GM23248 (cell line): ENCODE data around the gene PTDSS2. TPM values are rescaled to one million over a fixed set of nuclear protein-coding genes. Genes with fewer than 3 reads are reported as not detected.

ENCODE experiments used
- DNase-seq: peaks from one replicate; pipeline ENCODE4 v3.0.0-alpha.2; 2015
- H2AFZ ChIP-seq: fragments of 200-600 bp; sonication (generic); 2 replicates; pipeline ENCODE4 v1.6.1; 2016; ENCODE audit warnings: antibody characterized with exemption
- H3F3A ChIP-seq: fragments of 200-600 bp; sonication (generic); 2 replicates; pipeline ENCODE4 v1.6.1; 2016; ENCODE audit warnings: mild to moderate bottlenecking, antibody characterized with exemption, mixed run types; ENCODE audit not compliant: insufficient read depth
- H3K27ac ChIP-seq: fragments of 200-600 bp; sonication (generic); 2 replicates; pipeline ENCODE4 v1.5.1; 2016; ENCODE audit warnings: mild to moderate bottlenecking
- H3K27me3 ChIP-seq: fragments of 200-600 bp; sonication (generic); replicated peaks from 2 replicates; pipeline ENCODE4 v1.6.1; 2016; ENCODE audit warnings: mild to moderate bottlenecking; ENCODE audit not compliant: insufficient read depth
- H3K36me3 ChIP-seq: fragments of 200-600 bp; sonication (generic); 2 replicates; pipeline ENCODE4 v1.6.1; 2016; ENCODE audit warnings: low read depth, mild to moderate bottlenecking
- H3K4me1 ChIP-seq: fragments of 200-600 bp; sonication (generic); 2 replicates; pipeline ENCODE4 v1.6.1; 2016; ENCODE audit warnings: mild to moderate bottlenecking; ENCODE audit not compliant: insufficient read depth
- H3K4me2 ChIP-seq: fragments of 200-600 bp; sonication (generic); one replicate; pipeline ENCODE4 v1.6.1; 2016; ENCODE audit warnings: mild to moderate bottlenecking; ENCODE audit not compliant: unreplicated experiment
- H3K4me3 ChIP-seq: fragments of 200-600 bp; sonication (generic); 2 replicates; pipeline ENCODE4 v1.5.1; 2016; ENCODE audit warnings: mild to moderate bottlenecking
- H3K79me2 ChIP-seq: fragments of 200-600 bp; sonication (generic); 2 replicates; pipeline ENCODE4 v1.6.1; 2016; ENCODE audit warnings: mild to moderate bottlenecking; ENCODE audit not compliant: insufficient read depth
- H3K9ac ChIP-seq: fragments of 200-600 bp; sonication (generic); 2 replicates; pipeline ENCODE4 v1.6.1; 2016; ENCODE audit warnings: mild to moderate bottlenecking
- H3K9me2 ChIP-seq: fragments of 200-600 bp; sonication (generic); 2 replicates; pipeline ENCODE4 v1.6.1; 2016; ENCODE audit warnings: mixed run types, mild to moderate bottlenecking, moderate library complexity; ENCODE audit not compliant: insufficient read depth
- H3K9me3 ChIP-seq: fragments of 200-600 bp; sonication (generic); one replicate; pipeline ENCODE4 v1.6.1; 2017; ENCODE audit warnings: low read depth
- H4K20me1 ChIP-seq: fragments of 200-600 bp; sonication (generic); 2 replicates; pipeline ENCODE4 v1.6.0; 2016; ENCODE audit not compliant: insufficient read depth
- EZH2 ChIP-seq: fragments of 200-600 bp; sonication (generic); IDR thresholded peaks from 2 replicates; pipeline ENCODE4 v1.6.1; 2018; ENCODE audit warnings: antibody characterized with exemption, mild to moderate bottlenecking; ENCODE audit not compliant: insufficient read depth, poor library complexity, severe bottlenecking
- EZH2phosphoT487 ChIP-seq: fragments of 200-600 bp; sonication (generic); IDR thresholded peaks from 2 replicates; pipeline ENCODE4 v1.6.1; 2018; ENCODE audit warnings: antibody characterized with exemption, moderate library complexity, mild to moderate bottlenecking, low read depth; ENCODE audit not compliant: insufficient read depth
- WGBS, 2 experiments: methylation state at CpG; one replicate each; pipeline ENCODE4 v1.1.6; 2015 to 2017; ENCODE audit warnings: low lambda C conversion rate in 2 of 2, low coverage in 1 of 2; ENCODE audit errors: missing lambda C conversion rate in 2 of 2; 5-methylcytosine and 5-hydroxymethylcytosine counted together
- in situ Hi-C: fragments of 300-500 bp; cut with MboI; formaldehyde crosslinking; loops from 2 replicates; pipeline ENCODE4 v1.15.0; 2020
- polyA plus RNA-seq: library from polyadenylated mRNA; unstranded; fragments of >200 nt; fragmentation: Nextera tagmentation; extraction: Ambion mirVana; gene quantifications from 2 replicates; pipeline ENCODE4 v1.2.1, GENCODE V29; 2016
- total RNA-seq: library from RNA; depleted of rRNA; stranded (reverse); fragments of >200 nt; shearing (Covaris generic); gene quantifications from 2 replicates; pipeline ENCODE4 v1.2.3, GENCODE V29; 2014

Gene PTDSS2
- total and polyA plus RNA-seq, 2 experiments from 2014 or later = 22.2 to 44.1 TPM

DNA sequence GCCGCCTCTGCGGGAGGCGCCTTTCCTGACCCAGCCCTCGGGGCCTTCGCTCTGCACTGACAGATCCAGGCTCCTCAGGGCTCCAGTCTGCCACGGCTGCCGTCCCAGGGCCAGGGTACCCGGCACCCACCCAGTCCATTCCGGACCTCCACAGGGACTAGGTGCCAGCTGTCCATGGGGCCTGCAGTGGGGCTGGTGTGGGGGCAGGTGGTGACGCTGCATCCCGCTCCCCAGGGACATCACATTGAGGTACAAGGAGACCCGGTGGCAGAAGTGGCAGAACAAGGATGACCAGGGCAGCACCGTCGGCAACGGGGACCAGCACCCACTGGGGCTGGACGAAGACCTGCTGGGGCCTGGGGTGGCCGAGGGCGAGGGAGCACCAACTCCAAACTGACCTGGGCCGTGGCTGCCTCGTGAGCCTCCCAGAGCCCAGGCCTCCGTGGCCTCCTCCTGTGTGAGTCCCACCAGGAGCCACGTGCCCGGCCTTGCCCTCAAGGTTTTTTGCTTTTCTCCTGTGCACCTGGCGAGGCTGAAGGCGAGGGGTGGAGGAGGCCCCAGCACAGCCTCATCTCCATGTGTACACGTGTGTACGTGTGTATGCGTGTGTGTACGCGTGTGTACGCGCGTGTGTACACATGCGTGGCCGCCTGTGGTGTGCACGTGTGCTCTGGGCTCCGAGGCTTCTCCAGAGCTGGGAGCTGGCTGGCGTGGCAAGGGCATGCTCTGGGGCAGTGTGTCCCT lies 40.3 kb downstream of the PTDSS2 start:
- no peaks in the 10 kb centered on the region for H3K79me2 ChIP-seq
- no peak overlapping the region for H3K27ac ChIP-seq
- H4K20me1 ChIP-seq = no peaks in the 10 kb centered on the region
- H3K4me3 ChIP-seq = no peak overlapping the region
- no peak overlapping the region for H2AFZ ChIP-seq
- H3K27me3 ChIP-seq = no peaks in the 10 kb centered on the region
- in situ Hi-C loops = no loop called here
- H3K9me3 ChIP-seq = no peaks in the 10 kb centered on the region
- TF ChIP-seq EZH2 = no peak
- TF ChIP-seq EZH2phosphoT487 = no peak
- WGBS, 2 experiments = 84 to 90% methylated on average over 29 to 38 of the region's 38 CpGs
- no peak overlapping the region for H3K9ac ChIP-seq
- H3K4me2 ChIP-seq = no peak overlapping the region
- peaks cover 6% of the 10 kb centered on the region; the same call in 1 of the 2 replicates for H3F3A ChIP-seq
- H3K9me2 ChIP-seq = no peaks in the 10 kb centered on the region
- no peak for DNase-seq
- H3K36me3 ChIP-seq = no peaks in the 10 kb centered on the region
- no peaks in the 10 kb centered on the region for H3K4me1 ChIP-seq

GRCh38 chr11:490930-491260 lies 40.8 kb downstream of the PTDSS2 start:
- Histone ChIP-seq H3K4me3 (no peak overlapping the region), H3K79me2 (no peaks in the 10 kb centered on the region), H3F3A (peaks cover 9% of the 10 kb centered on the region), H3K36me3 (peaks cover 4% of the 10 kb centered on the region; the same call in 1 of the 2 replicates), H3K4me2 (no peak overlapping the region), H3K4me1 (no peaks in the 10 kb centered on the region), H3K27me3 (no peaks in the 10 kb centered on the region), H3K9me3 (no peaks in the 10 kb centered on the region), H2AFZ (no peak overlapping the region), H3K9me2 (no peaks in the 10 kb centered on the region), H3K9ac (no peak overlapping the region), H4K20me1 (no peaks in the 10 kb centered on the region), H3K27ac (no peak overlapping the region)
- 76 to 79% methylated on average over 12 to 15 of the region's 15 CpGs for WGBS, 2 experiments
- TF ChIP-seq EZH2 (no peak), EZH2phosphoT487 (no peak)
- DNase-seq = no peak
- in situ Hi-C loops = no loop called here

DNA sequence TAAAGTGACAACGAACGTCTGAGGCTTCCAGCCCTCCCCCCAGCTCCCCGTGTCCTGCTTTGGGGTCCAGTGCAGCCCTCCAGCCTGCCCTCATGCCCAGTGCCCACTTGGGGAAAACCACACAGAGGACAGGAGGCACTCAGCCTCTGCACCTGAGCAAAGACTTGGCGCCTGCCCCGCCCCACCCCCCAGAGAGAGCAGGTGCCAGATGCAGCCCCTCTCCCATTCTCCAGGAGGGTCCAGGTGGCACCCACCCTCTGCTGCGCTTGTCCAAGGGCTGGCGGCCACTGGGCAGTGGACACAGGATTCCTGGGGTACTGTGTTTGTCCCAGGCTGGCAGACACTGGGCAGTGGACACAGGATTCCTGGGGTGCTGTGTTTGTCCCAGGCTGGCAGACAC lies 41.3 kb downstream of the PTDSS2 start:
- H3K4me2 ChIP-seq = no peak overlapping the region
- no peaks in the 10 kb centered on the region for H3K9me3 ChIP-seq
- no peaks in the 10 kb centered on the region for H4K20me1 ChIP-seq
- DNase-seq = no peak
- H3K9me2 ChIP-seq = no peaks in the 10 kb centered on the region
- WGBS, 2 experiments = 81 to 93% methylated on average over 5 to 7 of the region's 7 CpGs
- no peaks in the 10 kb centered on the region for H3K27me3 ChIP-seq
- no peak overlapping the region for H3K9ac ChIP-seq
- H3K4me3 ChIP-seq = no peak overlapping the region
- H3K4me1 ChIP-seq = no peaks in the 10 kb centered on the region
- in situ Hi-C loops = no loop called here
- no peak overlapping the region for H3K27ac ChIP-seq
- H2AFZ ChIP-seq = no peak overlapping the region
- no peaks in the 10 kb centered on the region for H3K79me2 ChIP-seq
- peaks cover 8% of the 10 kb centered on the region; the same call in 1 of the 2 replicates for H3K36me3 ChIP-seq
- TF ChIP-seq EZH2phosphoT487 = no peak
- TF ChIP-seq EZH2 = no peak
- peaks cover 13% of the 10 kb centered on the region for H3F3A ChIP-seq

DNA sequence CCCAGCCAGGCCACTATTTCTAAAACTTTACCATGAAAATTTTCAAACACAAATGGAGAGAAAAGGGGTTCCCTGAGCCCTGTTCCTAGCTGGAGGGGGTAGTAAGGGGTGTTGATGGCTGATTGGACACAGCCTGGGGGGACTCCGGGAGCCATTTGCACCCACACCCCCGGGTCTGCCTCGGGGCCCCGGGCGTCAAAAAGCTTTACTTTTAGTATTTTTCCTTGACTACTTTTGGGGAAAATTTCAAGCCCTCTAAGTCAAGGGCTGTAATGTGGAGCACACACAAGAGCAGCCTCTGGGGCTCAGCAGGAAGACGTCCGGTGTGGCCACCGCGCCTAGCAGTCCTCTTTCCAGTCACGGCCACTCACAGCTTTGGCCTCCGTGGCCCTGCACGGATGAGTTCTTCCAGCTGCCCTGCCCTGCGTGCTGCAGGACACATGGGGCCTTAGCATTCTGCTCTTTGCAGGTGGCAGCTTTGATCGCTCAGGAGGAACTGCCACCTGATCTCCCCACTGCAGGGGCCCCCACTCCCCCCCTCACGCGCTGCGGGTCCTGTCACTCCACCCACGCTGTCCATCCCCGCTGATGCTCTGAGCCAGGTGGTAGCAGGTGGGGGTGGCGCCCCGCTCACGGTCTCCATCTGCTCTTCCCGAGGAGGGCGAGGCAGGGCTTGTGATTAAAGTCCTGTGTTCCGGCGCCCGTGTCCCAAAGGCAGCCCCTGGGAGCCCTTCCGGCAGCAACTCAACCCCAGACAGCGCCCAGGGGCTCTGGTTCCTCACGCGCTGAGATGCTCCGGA lies 42.5 kb downstream of the PTDSS2 start:
- Histone ChIP-seq H3K36me3 (peaks cover 15% of the 10 kb centered on the region; the same call in 1 of the 2 replicates), H3K9me3 (no peaks in the 10 kb centered on the region), H3K9me2 (no peaks in the 10 kb centered on the region), H3K4me3 (no peak overlapping the region), H3K9ac (no peak overlapping the region), H3K27ac (no peak overlapping the region), H4K20me1 (no peaks in the 10 kb centered on the region), H2AFZ (no peak overlapping the region), H3K4me2 (no peak overlapping the region), H3K4me1 (no peaks in the 10 kb centered on the region), H3K27me3 (no peaks in the 10 kb centered on the region), H3K79me2 (peaks cover under 1% of the 10 kb centered on the region; the same call in 1 of the 2 replicates), H3F3A (peaks cover 21% of the 10 kb centered on the region)
- WGBS, 2 experiments = 81 to 82% methylated on average over 29 to 32 of the region's 32 CpGs
- TF ChIP-seq EZH2phosphoT487 (no peak), EZH2 (no peak)
- in situ Hi-C loops = no loop called here
- no peak for DNase-seq
